GM18526 (cell line): ENCODE measurements around the gene BHMT2.

ENCODE experiments used
- POLR2A ChIP-seq: IDR thresholded peaks from 3 replicates; pipeline ENCODE4 v1.6.1; 2011; ENCODE audit not compliant: insufficient read length; ENCODE audit errors: extremely low read depth

Gene BHMT2

GRCh38 chr5:79133657-79134451 is 64.3 kb downstream of the BHMT2 start:
- TF ChIP-seq POLR2A: no peak

GRCh38 chr5:79135790-79136553 is 66.4 kb downstream of the BHMT2 start:
- no peak for TF ChIP-seq POLR2A

DNA sequence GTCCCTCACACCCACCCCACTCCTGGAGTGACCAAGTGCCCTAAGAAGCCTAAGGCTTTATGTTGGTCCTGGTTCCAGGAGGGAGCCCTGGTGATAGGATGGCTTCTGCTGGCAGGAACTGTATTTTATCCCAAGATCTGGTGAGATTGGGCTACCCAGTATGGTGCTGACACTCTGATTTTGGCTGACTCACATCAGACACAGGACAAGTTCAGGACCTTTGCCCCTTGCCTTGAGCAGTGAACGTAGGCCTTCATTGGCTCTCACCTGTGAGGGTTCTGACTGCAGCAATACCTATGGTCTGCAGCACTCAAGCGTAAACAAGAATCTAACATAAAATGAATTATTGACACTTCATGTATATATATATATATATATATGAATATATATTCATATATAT is 67.1 kb downstream of the BHMT2 start:
- TF ChIP-seq POLR2A: no peak
